ENCODE results near the gene MT1A. TPM values are rescaled to one million over a fixed set of nuclear protein-coding genes. Genes with fewer than 3 reads are reported as not detected.

MT1A gene
- total RNA-seq, 1 donor from 2014 or later, result not detected

GRCh38 chr16:56631197-56631596 is 7.3 kb upstream of the MT1A start:
- Histone ChIP-seq H3K79me2 (ENCODE audit: insufficient read depth, low read length) (peaks cover 7% of the 10 kb centered on the region), H3K9me3 (ENCODE audit: insufficient read depth, low read depth, low read length) (no peaks in the 10 kb centered on the region), H3K36me3 (ENCODE audit: insufficient read depth, low read length) (no peaks in the 10 kb centered on the region), H3K4me2 (ENCODE audit: low read length) (no peak overlapping the region), H3K4me3 (ENCODE audit: insufficient read depth, low read depth, low read length) (no peak overlapping the region), H3K27ac (ENCODE audit: low read depth, low read length) (no peak overlapping the region), H2AFZ (ENCODE audit: low read depth, low read length) (no peak overlapping the region), H4K20me1 (ENCODE audit: insufficient read depth, low read length) (peaks cover 7% of the 10 kb centered on the region), H3K4me1 (ENCODE audit: insufficient read depth, low read length) (peaks cover 27% of the 10 kb centered on the region), H3K9ac (ENCODE audit: low read length) (no peak overlapping the region), H3K27me3 (ENCODE audit: insufficient read depth, low read length) (peaks cover 51% of the 10 kb centered on the region)
- Mint-ChIP-seq H3K27ac (ENCODE audit: unreplicated experiment) (no peak overlapping the region), H3K36me3 (ENCODE audit: low read depth, unreplicated experiment) (no peaks in the 10 kb centered on the region), H3K4me1 (ENCODE audit: low read depth, unreplicated experiment) (peaks cover 8% of the 10 kb centered on the region), H3K27me3 (ENCODE audit: low read depth, unreplicated experiment) (peaks cover 70% of the 10 kb centered on the region), H3K9me3 (ENCODE audit: unreplicated experiment) (peaks cover 2% of the 10 kb centered on the region), H3K4me3 (ENCODE audit: unreplicated experiment) (no peak overlapping the region)
- DNase-seq (ENCODE audit: low read depth) (no peak), FAIRE-seq (no peak)
- TF ChIP-seq EZH2 (IDR thresholded peaks at IDR 0.05; ENCODE audit: insufficient read depth, low read length), result no peak
- no peak for TF ChIP-seq CTCF (IDR thresholded peaks at IDR 0.05; ENCODE audit: insufficient read depth, low read depth, low read length)

GRCh38 chr16:56631832-56632155 is 6.7 kb upstream of the MT1A start:
- H3K4me1 ChIP-seq (ENCODE audit: insufficient read depth, low read length), result peaks cover 22% of the 10 kb centered on the region
- H3K4me3 ChIP-seq (ENCODE audit: insufficient read depth, low read depth, low read length), result peak overlapping the region; percentile 48
- peaks cover under 1% of the 10 kb centered on the region for H3K79me2 ChIP-seq (ENCODE audit: insufficient read depth, low read length)
- no peaks in the 10 kb centered on the region for H3K36me3 Mint-ChIP-seq (ENCODE audit: low read depth, unreplicated experiment)
- peaks cover 2% of the 10 kb centered on the region for H3K9me3 Mint-ChIP-seq (ENCODE audit: unreplicated experiment)
- TF ChIP-seq EZH2 (IDR thresholded peaks at IDR 0.05; ENCODE audit: insufficient read depth, low read length) (no peak), CTCF (IDR thresholded peaks at IDR 0.05; ENCODE audit: insufficient read depth, low read depth, low read length) (no peak)
- H4K20me1 ChIP-seq (ENCODE audit: insufficient read depth, low read length), result peaks cover under 1% of the 10 kb centered on the region
- H2AFZ ChIP-seq (ENCODE audit: low read depth, low read length), result peak overlapping the region; percentile 86
- H3K27me3 ChIP-seq (ENCODE audit: insufficient read depth, low read length), result peaks cover 57% of the 10 kb centered on the region
- peaks cover 8% of the 10 kb centered on the region for H3K4me1 Mint-ChIP-seq (ENCODE audit: low read depth, unreplicated experiment)
- H3K4me2 ChIP-seq (ENCODE audit: low read length), result peak overlapping the region; percentile 84
- peak overlapping the region; percentile 10 for H3K9ac ChIP-seq (ENCODE audit: low read length)
- no peak overlapping the region for H3K27ac ChIP-seq (ENCODE audit: low read depth, low read length)
- no peak overlapping the region for H3K27ac Mint-ChIP-seq (ENCODE audit: unreplicated experiment)
- no peaks in the 10 kb centered on the region for H3K36me3 ChIP-seq (ENCODE audit: insufficient read depth, low read length)
- peak overlapping the region; percentile 57 for H3K4me3 Mint-ChIP-seq (ENCODE audit: unreplicated experiment)
- no peak for DNase-seq (ENCODE audit: low read depth)
- no peak for FAIRE-seq
- peaks cover 76% of the 10 kb centered on the region for H3K27me3 Mint-ChIP-seq (ENCODE audit: low read depth, unreplicated experiment)
- H3K9me3 ChIP-seq (ENCODE audit: insufficient read depth, low read depth, low read length), result no peaks in the 10 kb centered on the region

GRCh38 chr16:56632156-56632847 is 6.2 kb upstream of the MT1A start, which contains the start of gene MT1M:
Gene MT1M (plus strand): TSS chr16:56632659. CDS start chr16:56632732, 73 bp downstream.
- Histone ChIP-seq H3K9me3 (ENCODE audit: insufficient read depth, low read depth, low read length) (no peaks in the 10 kb centered on the region), H3K27me3 (ENCODE audit: insufficient read depth, low read length) (peaks cover 61% of the 10 kb centered on the region), H3K4me1 (ENCODE audit: insufficient read depth, low read length) (peaks cover 17% of the 10 kb centered on the region), H3K27ac (ENCODE audit: low read depth, low read length) (no peak within 1 kb of the TSS), H3K4me2 (ENCODE audit: low read length) (peak within 1 kb of the TSS; percentile 84), H3K4me3 (ENCODE audit: insufficient read depth, low read depth, low read length) (peak within 1 kb of the TSS; percentile 48), H2AFZ (ENCODE audit: low read depth, low read length) (peak within 1 kb of the TSS; percentile 86), H3K36me3 (ENCODE audit: insufficient read depth, low read length) (no peaks in the 10 kb centered on the region), H4K20me1 (ENCODE audit: insufficient read depth, low read length) (no peaks in the 10 kb centered on the region), H3K79me2 (ENCODE audit: insufficient read depth, low read length) (no peaks in the 10 kb centered on the region), H3K9ac (ENCODE audit: low read length) (peak within 1 kb of the TSS; percentile 10)
- peak; percentile 95 for TF ChIP-seq EZH2 (IDR thresholded peaks at IDR 0.05; ENCODE audit: insufficient read depth, low read length)
- TF ChIP-seq CTCF (IDR thresholded peaks at IDR 0.05; ENCODE audit: insufficient read depth, low read depth, low read length), result no peak
- Mint-ChIP-seq H3K36me3 (ENCODE audit: low read depth, unreplicated experiment) (no peaks in the 10 kb centered on the region), H3K4me1 (ENCODE audit: low read depth, unreplicated experiment) (peaks cover 8% of the 10 kb centered on the region), H3K9me3 (ENCODE audit: unreplicated experiment) (peaks cover 2% of the 10 kb centered on the region), H3K27me3 (ENCODE audit: low read depth, unreplicated experiment) (peaks cover 81% of the 10 kb centered on the region), H3K4me3 (ENCODE audit: unreplicated experiment) (peak within 1 kb of the TSS; percentile 57), H3K27ac (ENCODE audit: unreplicated experiment) (no peak within 1 kb of the TSS)
- FAIRE-seq (no peak), DNase-seq (ENCODE audit: low read depth) (no peak)
